Panc1 (cell line): ENCODE data around the gene RASSF4.

Experiments used
- CTCF ChIP-seq: fragments of 450-650 bp; IDR thresholded peaks from 2 replicates; pipeline ENCODE4 v1.5.1; 2017; ENCODE audit warnings: mild to moderate bottlenecking
- POLR2AphosphoS5 ChIP-seq: IDR thresholded peaks from 2 replicates; pipeline ENCODE4 v1.6.1; 2012; ENCODE audit warnings: mild to moderate bottlenecking, low read depth, low read length, moderate library complexity
- REST ChIP-seq, 2 experiments: IDR thresholded peaks; 2 replicates each; pipeline ENCODE4 v1.6.1; 2011 to 2012; ENCODE audit warnings: low read depth in 2 of 2, control low read depth in 1 of 2, low read length in 1 of 2, mild to moderate bottlenecking in 1 of 2, moderate library complexity in 1 of 2; ENCODE audit not compliant: insufficient read depth in 1 of 2
- SIN3A ChIP-seq: IDR thresholded peaks from 2 replicates; pipeline ENCODE4 v1.6.1; 2012; ENCODE audit warnings: low read depth, mild to moderate bottlenecking, low read length, moderate library complexity, borderline replicate concordance; ENCODE audit not compliant: insufficient read depth
- TCF7L2 ChIP-seq: IDR thresholded peaks from 2 replicates; pipeline ENCODE4 v1.6.1; 2011; ENCODE audit warnings: mild to moderate bottlenecking, low read depth, low read length, inconsistent platforms

GRCh38 chr10:44948642-44949041, 11.0 kb upstream of the RASSF4 start:
- TF ChIP-seq CTCF (no peak), POLR2AphosphoS5 (no peak), TCF7L2 (no peak), SIN3A (no peak), REST (IDR thresholded peaks at IDR 0.05; ENCODE audit: insufficient read depth in 1 of 2, low read depth in 2 of 2, low read length in 1 of 2) (no peak)
